Measurements from ENCODE around the gene LARP4B.

Gene LARP4B

DNA sequence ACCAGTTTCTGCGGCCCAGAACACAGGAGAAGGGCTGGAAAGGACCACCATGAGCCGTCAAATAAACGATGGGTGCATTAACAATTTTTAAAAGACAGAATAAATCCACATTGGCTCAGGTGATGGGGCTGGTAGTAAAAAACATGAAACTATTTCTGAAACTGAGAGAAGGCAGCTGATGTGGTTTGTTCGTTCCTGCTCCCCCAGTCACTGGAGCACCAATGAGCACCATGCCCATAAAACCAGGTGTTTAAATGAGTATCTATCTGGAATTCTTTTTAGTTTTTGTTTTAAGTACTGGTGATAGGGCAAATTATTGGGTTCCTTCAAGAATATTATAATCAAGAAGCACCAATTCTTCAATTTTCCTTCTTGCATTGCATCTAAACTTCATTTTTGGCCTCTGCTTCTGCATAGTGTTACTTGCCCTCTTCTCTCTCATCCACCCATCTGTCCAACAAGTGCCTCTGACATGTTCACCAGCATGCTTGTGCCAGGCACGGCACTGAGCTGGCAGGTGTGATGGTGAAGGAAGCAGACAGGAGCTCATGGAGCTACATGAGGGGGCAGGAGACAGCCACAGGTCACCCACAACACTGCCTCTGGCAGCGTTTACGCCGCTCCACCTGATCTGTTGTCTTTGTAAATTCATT lies 65.5 kb downstream of the LARP4B start:
- DNase-seq = no peak

DNA sequence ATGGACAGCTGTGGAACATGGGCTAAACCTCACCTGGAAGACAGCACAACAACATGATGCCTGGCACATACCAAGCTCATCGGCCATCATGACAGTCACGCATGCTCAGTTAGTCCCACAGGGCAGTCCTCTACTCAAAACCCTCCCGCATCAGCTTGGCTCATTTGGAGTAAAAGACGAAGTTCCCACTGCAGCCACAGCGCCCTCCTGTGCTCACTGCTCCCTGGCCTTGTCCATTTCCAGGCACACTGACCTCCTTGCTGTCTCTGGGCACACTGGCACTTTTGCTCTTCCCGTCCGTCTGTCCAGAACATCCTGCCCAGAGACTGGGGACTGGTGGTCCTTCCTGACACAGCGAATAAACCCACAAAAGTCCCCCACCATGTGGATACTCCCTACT lies 66.2 kb downstream of the LARP4B start:
- no peak for DNase-seq

DNA sequence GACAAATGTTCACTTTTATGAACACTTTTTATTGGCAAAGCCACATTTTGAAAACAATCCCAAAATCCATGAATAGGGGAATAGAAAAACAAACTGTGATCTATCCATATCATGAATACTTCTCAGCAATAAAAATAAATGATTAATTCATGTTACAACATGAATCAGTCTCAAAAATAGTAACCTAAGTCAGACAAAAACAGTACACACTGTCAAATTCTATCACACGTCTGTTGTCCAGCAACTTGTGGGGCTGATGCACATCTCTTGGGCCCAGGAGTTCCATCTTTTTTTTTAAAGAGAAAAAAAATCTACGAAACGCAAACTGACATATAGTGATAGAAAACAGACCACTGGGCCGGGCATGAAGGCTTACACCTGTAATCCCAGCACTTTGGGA lies 71.0 kb downstream of the LARP4B start:
- DNase-seq = no peak

DNA sequence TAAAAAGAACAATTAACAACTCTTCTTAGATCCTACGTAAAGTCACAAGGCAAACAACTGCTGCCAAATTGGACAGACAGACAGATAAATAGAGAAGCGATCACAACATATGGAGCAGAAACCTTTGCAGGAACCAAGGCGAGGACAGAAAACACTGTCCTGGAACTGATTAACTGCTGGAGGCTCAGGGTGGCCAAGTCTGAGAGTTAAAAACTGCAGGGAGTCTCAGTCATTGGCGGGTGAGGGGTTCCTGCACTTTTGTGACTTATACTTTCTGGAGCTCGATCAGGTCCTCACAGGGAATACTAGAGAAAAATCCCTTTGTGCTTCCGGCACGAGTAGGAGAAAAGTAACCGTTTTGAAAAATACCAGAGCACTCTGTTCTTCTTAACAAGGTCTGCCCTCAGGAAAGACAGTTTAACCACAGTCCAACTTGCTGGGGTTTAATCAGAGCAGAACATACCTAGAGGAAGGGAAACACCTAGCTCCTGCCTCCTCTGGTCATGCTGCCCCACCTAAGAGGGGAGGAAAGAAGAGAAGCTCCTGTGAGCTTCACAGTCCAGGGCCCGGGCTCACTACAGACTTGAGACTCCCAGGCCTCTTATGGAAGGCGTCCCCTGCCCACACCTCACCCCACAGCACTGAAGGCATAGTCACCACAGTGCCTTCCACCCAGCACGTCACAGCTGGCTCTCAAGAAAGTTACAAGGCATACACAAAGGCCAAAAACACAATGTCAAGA lies 74.9 kb downstream of the LARP4B start:
- no peak for DNase-seq

DNA sequence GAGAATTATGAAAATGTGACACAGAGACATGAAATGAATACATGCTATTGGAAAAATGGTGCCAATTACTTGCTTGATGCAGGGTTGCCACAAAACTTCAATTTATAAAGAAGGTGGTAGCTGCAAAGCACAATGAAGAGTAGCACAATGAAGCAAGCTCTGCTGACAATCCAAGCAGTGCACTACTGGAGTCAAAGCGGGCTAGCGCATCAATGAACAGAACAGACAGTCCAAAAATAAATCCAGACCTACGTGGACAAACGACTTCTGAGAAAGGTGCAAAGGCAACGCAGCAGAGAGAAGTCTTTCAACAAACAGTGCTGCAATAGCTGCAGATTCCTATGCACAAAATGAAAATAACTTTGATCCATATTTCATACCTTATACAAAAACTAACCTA lies 75.8 kb downstream of the LARP4B start:
- DNase-seq = no peak

DNA sequence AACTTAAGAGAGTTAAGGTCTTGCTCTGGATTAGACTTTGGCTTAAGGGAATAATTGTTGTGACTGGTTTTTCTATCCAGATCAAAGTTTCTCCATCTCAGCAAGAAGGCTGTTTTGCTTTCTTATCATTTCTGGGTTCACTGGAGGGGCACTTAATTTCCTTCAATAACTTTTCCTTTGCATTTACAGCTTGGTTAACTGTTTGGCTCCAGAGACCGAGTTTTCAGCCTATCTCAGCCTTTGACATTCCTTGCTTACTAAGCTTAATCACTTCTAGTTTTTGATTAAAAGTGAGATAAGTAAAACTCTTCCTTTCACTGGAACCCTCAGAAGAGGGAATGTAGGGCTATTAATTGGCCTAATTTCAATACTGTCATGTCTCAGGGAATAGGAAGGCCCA lies 76.4 kb downstream of the LARP4B start:
- no peak for DNase-seq

DNA sequence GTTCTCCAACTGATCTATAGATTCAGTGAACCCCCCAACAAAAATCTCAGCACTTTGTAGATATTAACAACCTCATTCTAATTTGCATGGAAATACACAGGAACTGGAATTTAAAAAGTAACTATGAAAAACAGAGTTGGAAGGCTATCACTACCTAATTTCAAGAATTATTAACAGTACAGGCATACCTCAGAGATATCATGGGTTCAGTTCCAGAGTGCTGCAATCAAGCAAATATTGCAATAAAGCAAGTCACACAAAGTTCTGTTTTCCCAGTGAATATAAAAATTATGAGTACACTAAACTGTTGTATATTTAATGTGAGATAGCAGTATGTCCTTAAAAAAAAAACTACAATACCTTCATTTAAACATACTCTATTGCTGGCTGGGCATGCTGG lies 78.5 kb downstream of the LARP4B start:
- no peak for DNase-seq

DNA sequence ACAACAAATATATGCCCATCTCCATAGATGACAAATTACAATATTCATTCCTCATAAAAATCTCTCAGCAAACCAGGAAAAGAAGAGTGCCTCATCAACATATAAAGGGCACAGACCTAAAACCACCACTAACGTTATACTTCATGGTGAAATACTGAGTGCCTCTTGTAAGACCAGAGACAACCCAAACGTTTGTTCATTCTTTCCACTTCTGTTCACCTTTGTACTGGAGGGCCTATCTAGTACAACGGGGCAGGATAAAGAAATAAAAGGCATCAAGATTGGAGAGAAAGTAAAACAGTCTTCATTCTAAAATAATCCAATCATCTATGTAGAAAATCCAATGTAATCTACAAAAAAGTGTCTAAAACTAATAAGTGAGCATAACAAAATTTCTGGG lies 79.1 kb downstream of the LARP4B start:
- DNase-seq = no peak

DNA sequence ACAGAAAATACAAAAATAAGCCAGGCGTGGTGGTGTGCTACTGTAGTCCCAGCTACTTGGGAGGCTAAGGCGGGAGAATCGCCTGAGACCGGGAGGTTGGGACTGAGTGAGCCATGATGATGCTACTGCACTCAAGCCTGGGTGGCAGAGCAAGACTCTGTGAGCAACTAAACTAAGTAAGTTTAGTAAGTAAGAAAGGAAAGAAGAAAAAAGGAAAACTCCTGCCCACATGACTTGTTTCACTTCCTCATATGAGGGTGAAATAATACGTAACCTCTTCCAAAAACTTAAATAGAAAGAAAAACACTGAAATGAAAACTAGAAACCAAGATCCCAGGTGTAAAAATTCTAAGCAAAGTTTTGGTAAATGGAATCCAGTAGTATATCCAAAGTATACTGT lies 79.6 kb downstream of the LARP4B start:
- DNase-seq = no peak

DNA sequence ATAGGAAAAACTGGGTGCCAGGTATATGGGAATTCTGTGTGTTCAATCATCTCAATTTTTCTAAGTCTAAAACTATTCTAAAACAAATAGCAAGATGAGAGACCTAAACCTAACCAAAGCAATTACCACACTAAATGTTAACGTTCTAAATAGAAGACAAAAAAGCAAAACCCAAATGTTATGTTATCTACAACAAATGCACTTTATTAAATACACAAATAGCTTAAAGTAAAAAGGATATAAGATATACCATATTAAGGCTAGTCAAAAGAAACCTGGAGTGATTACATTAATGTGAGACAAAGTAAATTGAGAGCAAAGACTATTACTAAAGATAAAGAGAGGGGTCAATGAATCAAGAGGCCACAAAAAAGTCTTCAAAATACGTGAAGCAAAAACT lies 81.4 kb downstream of the LARP4B start:
- no peak for DNase-seq

DNA sequence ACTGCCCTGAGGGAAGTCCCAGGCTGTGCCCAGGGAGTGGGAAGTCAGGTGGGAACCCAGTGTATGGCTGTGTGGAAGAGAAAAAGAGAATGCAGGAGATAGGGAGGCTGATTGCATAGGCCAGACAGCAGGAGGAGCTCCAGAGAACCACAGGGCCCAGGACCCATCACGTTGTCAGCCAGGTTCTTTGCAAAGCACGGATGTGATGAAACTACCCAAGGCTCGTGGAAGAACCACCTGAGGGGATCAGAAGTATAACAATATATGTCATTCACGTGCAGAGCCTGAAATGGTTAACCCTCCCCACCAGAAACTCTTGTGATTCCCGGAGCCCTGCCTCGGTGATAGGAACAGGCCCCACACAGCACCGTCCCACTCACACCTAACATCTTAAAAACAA lies 83.6 kb downstream of the LARP4B start:
- DNase-seq = no peak

DNA sequence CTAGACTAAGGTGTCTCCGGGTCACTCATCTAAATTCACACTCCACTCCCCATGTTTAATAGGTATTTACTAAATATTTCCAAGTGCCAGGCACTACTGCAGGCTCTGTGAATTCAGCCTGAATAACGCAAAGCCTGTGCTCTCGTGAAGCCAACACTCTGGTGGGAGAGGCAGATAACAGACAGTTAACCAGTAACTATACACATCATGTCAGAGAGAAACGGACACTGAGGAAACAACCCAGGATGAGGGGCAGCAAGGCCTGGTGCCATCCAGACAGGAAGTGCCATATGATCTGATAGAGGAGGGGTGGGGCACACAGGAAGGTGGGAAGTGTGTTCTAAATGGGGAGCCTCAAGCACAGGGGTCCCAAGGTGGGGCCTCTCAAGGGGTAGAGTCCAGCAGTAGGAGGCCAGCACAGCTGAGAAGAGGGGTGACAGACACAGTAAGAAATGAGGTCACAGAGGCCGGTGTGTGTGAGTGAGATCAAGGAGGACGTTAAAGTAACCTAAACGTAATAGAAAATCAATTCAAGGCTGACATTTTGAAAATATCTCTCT lies 85.3 kb downstream of the LARP4B start:
- DNase-seq = no peak

DNA sequence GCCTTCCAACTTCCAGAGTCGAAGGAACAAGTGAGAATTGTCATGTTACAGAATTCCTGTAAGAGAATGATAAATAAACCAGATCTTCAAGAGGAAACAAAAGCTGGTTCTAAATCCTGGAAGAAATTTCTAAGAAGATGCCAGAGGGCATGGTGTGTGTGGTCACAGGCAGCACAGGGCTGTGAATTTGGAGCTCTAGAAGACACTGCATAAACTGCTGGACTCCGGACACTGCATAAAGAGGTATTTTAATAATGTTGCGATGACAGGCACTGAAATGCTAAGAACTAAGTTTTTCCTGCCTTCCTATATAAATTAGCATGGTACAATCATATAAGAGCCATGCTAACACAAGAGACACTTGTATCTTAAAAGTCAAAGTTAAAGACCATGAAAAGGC lies 86.0 kb downstream of the LARP4B start:
- DNase-seq = no peak

DNA sequence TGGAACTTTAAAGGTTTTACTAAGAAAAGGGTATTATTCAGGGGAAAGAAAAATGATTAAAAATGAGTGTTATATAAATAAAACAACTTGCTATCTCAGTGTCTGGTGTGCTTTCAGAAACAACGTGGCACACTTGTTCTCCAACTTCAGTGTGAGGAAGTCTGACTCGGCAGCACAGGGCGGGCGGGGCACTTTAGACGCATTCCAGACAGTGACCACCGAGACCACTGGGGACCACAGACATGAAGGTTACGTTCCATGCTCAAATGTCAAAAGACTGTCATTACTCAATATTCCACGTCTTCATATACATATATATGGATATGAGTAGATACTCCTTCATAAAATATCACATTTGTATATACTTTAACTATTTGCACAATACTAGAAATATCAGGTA lies 87.0 kb downstream of the LARP4B start:
- no peak for DNase-seq

DNA sequence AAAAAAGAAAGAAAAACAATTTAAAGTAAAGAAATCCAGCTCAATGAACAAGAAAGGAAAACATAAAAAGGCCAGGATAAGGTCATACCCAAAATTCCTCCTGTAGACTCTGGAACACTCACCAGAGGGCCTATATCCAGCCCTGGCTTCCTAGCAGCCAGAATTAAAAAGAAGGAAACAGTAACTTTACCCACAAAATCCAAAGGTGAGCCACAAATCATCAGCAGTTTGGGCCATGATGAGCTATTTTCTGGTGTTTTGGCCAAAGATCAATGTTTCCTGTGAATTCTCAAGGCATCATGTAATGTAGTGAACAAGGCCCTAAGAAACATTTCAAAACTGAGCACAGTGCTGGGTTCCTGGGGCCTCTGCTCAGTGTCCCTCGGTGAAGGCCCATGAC lies 87.8 kb downstream of the LARP4B start:
- DNase-seq = no peak

DNA sequence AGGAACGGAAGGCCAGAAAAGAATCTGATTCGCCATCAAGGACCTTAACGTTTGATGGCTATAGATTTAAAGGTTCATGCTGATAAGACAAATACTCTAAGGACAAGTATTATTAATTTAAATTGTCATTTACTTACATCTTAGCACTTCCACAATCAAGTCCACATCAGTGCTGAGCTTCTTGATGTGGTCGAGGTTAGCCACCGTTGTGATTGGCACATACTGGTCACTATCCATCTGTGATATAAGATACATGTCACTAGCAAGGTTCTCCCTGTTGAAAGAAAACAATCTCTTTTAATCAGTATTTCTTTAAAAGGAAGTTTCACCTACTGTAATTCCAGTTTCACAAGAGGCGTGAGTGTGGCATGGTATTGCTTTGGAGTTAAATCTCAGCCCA lies 88.7 kb downstream of the LARP4B start:
- no peak for DNase-seq

DNA sequence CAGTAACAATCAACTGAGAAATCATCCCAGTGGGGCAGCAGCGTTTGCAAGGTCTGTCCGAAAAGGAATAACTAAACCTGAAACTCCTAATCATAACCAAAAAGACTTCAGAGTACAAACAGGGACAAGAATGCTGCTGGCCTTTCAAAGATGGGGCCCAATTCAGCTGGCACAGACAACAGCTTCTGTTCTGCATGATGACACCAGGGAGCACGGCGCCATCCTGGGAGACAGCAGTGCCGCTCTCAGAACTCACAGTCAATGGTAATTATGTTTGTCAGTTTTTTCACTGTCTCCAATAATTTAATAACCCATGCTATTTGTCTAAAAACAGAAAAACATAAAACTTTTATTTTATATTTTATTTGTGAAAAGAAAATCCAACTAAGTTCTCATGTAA lies 90.0 kb downstream of the LARP4B start:
- no peak for DNase-seq

DNA sequence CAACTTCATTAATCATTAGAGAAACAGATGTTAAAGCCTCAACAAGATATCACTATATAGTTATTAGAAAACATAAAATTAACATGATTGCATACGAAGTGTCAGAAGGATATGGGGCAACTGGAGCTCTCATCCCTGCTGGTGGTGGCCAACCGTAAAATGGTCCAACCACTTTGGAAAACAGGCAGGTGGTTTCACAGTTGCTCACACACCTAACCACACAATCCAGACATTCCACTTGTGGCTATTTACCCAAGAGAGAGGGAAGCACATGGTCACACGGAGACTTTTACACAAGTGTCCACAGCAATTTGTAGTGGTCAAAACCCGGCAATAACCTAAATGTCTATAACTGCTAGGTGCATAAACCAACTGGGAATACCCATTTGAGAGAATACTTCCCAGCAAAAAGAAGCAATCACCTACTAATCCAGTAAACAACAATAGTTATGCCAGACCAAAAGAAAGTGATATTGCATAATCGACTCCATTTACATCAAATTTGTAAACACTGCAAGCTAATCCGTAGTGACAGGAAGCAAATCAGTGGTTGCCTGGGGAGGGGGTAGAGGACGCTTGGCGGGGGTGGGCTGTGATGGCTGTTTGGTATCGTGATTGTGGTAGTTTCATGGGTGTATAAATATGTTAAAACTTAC lies 91.8 kb downstream of the LARP4B start:
- DNase-seq = no peak

DNA sequence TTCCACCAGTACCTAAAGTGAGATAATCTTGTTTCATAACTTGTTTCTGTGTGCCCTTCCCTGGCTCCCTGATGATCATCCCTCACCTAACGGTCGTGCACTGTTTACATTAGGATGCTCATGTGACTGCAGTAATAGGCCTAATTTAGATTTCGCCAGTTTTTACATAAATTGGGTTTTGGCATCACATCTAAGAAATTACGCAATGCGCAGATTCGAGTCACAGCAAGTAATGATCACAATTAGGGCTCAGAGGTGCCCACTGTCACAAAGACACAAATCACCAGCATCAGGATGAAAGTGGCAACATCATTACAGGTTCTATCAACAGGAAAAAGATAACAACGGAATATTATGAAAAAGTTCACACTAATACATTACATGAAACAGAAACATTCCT lies 94.7 kb downstream of the LARP4B start:
- DNase-seq = no peak

DNA sequence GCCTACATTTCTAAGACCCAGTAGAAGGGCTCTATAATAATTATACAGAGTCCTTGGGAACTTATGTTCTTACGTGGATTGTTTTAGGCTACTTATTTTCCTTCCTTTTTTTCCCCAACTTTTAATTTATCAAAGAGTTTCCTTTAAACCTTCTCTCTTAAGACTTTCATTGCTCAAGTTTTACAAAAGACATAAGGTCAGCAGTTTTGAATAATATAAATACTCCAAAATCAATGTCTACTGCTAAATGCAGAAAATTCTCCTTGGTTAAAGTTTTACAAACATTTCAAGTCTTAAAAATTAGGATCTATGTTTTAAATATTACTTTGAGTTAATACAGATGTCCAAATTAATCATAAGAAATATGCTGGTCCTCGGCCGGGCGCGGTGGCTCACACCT lies 97.0 kb downstream of the LARP4B start:
- no peak for DNase-seq

DNA sequence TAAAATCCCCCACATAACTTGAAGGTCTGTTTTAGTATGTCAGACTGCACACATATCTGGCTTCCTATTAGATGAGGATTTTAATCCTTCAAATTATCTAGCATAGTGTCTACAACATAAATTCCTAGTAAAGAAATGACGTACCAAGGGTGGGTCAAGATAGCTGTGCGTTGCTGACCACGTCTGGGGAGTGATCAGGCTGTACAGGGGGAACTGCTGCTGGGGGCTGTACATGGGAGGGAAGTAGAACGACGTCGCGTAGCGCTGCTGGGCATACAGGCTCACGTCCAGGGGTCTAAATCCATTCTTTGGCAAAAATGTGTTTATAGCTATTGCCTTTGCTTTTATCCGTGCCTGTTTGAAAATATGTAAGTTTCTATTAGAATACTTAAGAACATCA lies 102.3 kb downstream of the LARP4B start:
- no peak for DNase-seq

DNA sequence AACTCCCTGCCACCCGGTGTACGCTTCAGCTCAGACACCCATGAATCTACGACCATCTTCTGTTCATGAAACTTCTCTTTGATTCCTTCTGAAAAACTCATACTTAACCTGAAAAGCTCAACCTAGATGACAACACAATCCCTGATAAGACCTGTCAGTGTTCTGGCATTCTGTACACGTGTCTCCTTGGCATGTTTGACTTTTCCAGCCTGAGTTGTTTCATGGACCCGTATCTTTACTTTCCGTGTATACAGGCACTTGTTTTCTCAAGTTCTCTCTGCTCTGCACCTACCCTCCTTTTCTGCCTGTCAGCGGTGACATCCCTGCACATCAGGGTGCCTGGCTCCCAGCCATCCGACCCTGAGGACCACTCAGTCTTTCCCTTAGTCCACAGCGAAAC lies 103.3 kb downstream of the LARP4B start:
- DNase-seq = no peak

DNA sequence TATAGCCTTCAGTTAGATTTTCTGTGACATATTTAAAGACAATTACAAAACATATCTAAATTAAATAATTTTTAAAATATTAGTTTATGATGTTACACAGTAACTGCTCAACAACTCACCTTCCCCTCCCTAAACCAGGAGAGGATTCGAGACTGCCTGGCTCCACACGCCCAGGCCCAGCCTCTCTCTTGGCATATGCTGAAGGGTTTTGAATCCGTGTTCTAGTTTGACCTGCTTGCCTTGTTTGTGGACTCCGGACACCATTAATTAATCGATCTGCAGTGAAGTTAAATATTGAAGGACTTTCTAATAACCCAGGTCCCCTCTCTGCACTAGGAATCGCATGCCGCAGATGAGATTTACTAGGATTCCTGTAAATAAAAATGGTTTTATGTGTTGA lies 106.6 kb downstream of the LARP4B start:
- DNase-seq = no peak

DNA sequence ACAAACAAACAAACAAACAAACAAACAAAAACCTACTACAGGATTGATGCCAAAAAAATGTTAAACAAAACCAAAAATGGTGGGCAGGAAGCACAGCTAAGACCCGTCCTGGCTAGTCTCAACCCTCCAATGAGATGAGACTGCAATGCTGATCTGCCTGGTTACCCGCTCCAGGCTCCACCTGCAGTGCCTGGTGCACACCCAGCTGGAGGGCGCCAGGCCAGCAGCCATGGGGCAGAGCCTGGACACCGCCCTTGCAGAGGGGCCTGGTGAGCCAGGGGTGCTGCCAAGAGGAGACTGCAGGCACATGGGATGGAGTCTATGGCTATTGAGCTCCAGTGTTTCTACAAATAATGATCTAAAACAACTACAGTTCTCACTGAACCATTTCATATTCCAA lies 107.0 kb downstream of the LARP4B start:
- no peak for DNase-seq
